H1 (cell line): ENCODE data around the gene APOBEC3C. TPM values are rescaled to one million over a fixed set of nuclear protein-coding genes. Genes with fewer than 3 reads are reported as not detected.

Experiments used
- CTCF ChIA-PET: fragments of 300-600 bp; sonication (Branson Sonifier 250); formaldehyde crosslinking; loops from one replicate; lab custom pipeline; 2021; ENCODE audit not compliant: partially characterized antibody; lab: Charles Lee
- POLR2A ChIA-PET: fragments of 300-600 bp; sonication (Branson Sonifier 250); formaldehyde crosslinking; loops from one replicate; lab custom pipeline; 2021; ENCODE audit warnings: inconsistent platforms; ENCODE audit not compliant: partially characterized antibody; lab: Charles Lee
- DNase-seq, 2 experiments: peaks; one replicate each; pipeline versions ENCODE4 v3.0.0 to v3.0.0-alpha.2; 2010 to 2022; ENCODE audit warnings: low spot score in 2 of 2, low read depth in 1 of 2, mixed read lengths in 1 of 2
- FAIRE-seq: peaks from 2 replicates; lab custom pipeline; 2011; peaks lifted over from hg19 to GRCh38; lab: Jason Lieb, UNC
- H2AFZ ChIP-seq: 2 replicates; pipeline ENCODE4 v1.8.1; 2012; ENCODE audit warnings: low read length, inconsistent platforms
- H2AK5ac ChIP-seq: 2 replicates; pipeline ENCODE4 v1.6.1; 2013; ENCODE audit warnings: low read depth, low read length
- H2BK120ac ChIP-seq: replicated peaks from 2 replicates; pipeline ENCODE3; 2013; ENCODE audit warnings: low read depth, low read length, inconsistent platforms
- H2BK12ac ChIP-seq: 2 replicates; pipeline ENCODE4 v1.6.1; 2013; ENCODE audit warnings: low read depth, low read length
- H2BK15ac ChIP-seq: 2 replicates; pipeline ENCODE4 v1.6.1; 2013; ENCODE audit warnings: low read length
- H2BK20ac ChIP-seq: 2 replicates; pipeline ENCODE4 v1.6.1; 2013; ENCODE audit warnings: low read length
- H2BK5ac ChIP-seq: 2 replicates; pipeline ENCODE4 v1.6.1; 2013; ENCODE audit warnings: low read depth, low read length
- H3K14ac ChIP-seq: 2 replicates; pipeline ENCODE4 v1.6.1; 2013; ENCODE audit warnings: inconsistent platforms; ENCODE audit not compliant: insufficient read length
- H3K18ac ChIP-seq: 2 replicates; pipeline ENCODE4 v1.6.1; 2013; ENCODE audit warnings: low read length; ENCODE audit errors: extremely low read depth
- H3K23ac ChIP-seq: 2 replicates; pipeline ENCODE4 v1.6.1; 2013; ENCODE audit warnings: inconsistent platforms; ENCODE audit not compliant: insufficient read length
- H3K23me2 ChIP-seq: 2 replicates; pipeline ENCODE4 v1.6.1; 2013; ENCODE audit warnings: low read depth, low read length
- H3K27ac ChIP-seq: 2 replicates; pipeline ENCODE4 v1.6.1; 2011; ENCODE audit warnings: low read depth, low read length, inconsistent platforms
- H3K27me3 ChIP-seq, 4 experiments: replicated peaks in 1 of 4; 1 replicate in 1 of 4; 2 replicates in 3 of 4; pipeline versions ENCODE4 v1.6.1 to v1.8.1; 2011 to 2013; ENCODE audit warnings: low read length in 3 of 4, mild to moderate bottlenecking in 3 of 4, inconsistent platforms in 2 of 4, mixed read lengths in 2 of 4, moderate library complexity in 1 of 4; ENCODE audit not compliant: control insufficient read depth in 3 of 4, insufficient read depth in 3 of 4; ENCODE audit errors: extremely low read depth in 1 of 4
- H3K36me3 ChIP-seq, 4 experiments: 2 replicates each; pipeline versions ENCODE4 v1.6.1 to v1.8.1; 2011 to 2013; ENCODE audit warnings: mild to moderate bottlenecking in 4 of 4, low read length in 3 of 4, moderate library complexity in 2 of 4, control low read depth in 1 of 4, inconsistent platforms in 1 of 4; ENCODE audit not compliant: insufficient read depth in 4 of 4, control insufficient read depth in 2 of 4
- H3K4ac ChIP-seq: replicated peaks from 2 replicates; pipeline ENCODE3; 2013; ENCODE audit warnings: low read length, low read depth, mixed read lengths, inconsistent platforms; ENCODE audit not compliant: insufficient read length
- H3K4me1 ChIP-seq, 4 experiments: replicated peaks in 1 of 4; 1 replicate in 1 of 4; 2 replicates in 3 of 4; pipeline versions ENCODE4 v1.6.1 to v1.8.1; 2011 to 2013; ENCODE audit warnings: low read length in 3 of 4, inconsistent platforms in 2 of 4, mixed read lengths in 1 of 4; ENCODE audit not compliant: insufficient read depth in 4 of 4, control insufficient read depth in 3 of 4
- H3K4me2 ChIP-seq, 2 experiments: 2 replicates each; pipeline versions ENCODE4 v1.6.1 to v1.8.1; 2011 to 2013; ENCODE audit warnings: low read depth in 2 of 2, low read length in 2 of 2, control low read depth in 1 of 2, inconsistent platforms in 1 of 2, mild to moderate bottlenecking in 1 of 2; ENCODE audit not compliant: insufficient read depth in 1 of 2
- H3K4me3 ChIP-seq, 4 experiments: fragments of 200-600, 300-600 bp in 1 of 4; sonication (generic), shearing (Covaris generic), sonication (Bioruptor Twin) in 1 of 4; 2 replicates each; pipeline versions ENCODE4 v1.5.1 to v1.8.1; 2011 to 2016; ENCODE audit warnings: low read length in 4 of 4, low read depth in 3 of 4, control low read depth in 2 of 4, inconsistent platforms in 2 of 4, mild to moderate bottlenecking in 2 of 4, mixed read lengths in 1 of 4, moderate library complexity in 1 of 4; ENCODE audit not compliant: insufficient read depth in 2 of 4; ENCODE audit errors: extremely low read depth in 1 of 4
- H3K56ac ChIP-seq: replicated peaks from 2 replicates; pipeline ENCODE3; 2013; ENCODE audit warnings: low read depth, mild to moderate bottlenecking, mixed read lengths, low read length, inconsistent platforms; ENCODE audit not compliant: insufficient read length
- H3K79me1 ChIP-seq: 2 replicates; pipeline ENCODE4 v1.6.1; 2013; ENCODE audit warnings: low read depth, low read length, control low read depth
- H3K79me2 ChIP-seq, 2 experiments: 2 replicates each; pipeline versions ENCODE4 v1.6.1 to v1.8.1; 2012 to 2013; ENCODE audit warnings: low read length in 2 of 2, mild to moderate bottlenecking in 2 of 2, inconsistent platforms in 1 of 2; ENCODE audit not compliant: insufficient read depth in 2 of 2, control insufficient read depth in 1 of 2
- H3K9ac ChIP-seq, 4 experiments: replicated peaks in 1 of 4; 1 replicate in 1 of 4; 2 replicates in 3 of 4; pipeline versions ENCODE4 v1.6.1 to v1.8.1; 2011 to 2013; ENCODE audit warnings: low read depth in 3 of 4, low read length in 3 of 4, control low read depth in 2 of 4, mild to moderate bottlenecking in 2 of 4, moderate library complexity in 2 of 4, inconsistent platforms in 1 of 4; ENCODE audit errors: extremely low read depth in 1 of 4
- H3K9me3 ChIP-seq, 2 experiments: 2 replicates each; pipeline versions ENCODE4 v1.6.1 to v1.8.1; 2012 to 2013; ENCODE audit warnings: mild to moderate bottlenecking in 2 of 2, moderate library complexity in 2 of 2, control low read depth in 1 of 2, inconsistent platforms in 1 of 2, low read depth in 1 of 2, low read length in 1 of 2, mixed read lengths in 1 of 2; ENCODE audit not compliant: insufficient read depth in 2 of 2
- H4K20me1 ChIP-seq, 2 experiments: replicated peaks in 1 of 2; 2 replicates each; pipeline versions ENCODE3 to v1.8.1; 2011 to 2013; ENCODE audit warnings: inconsistent platforms in 2 of 2, low read length in 2 of 2, mild to moderate bottlenecking in 1 of 2; ENCODE audit not compliant: insufficient read depth in 2 of 2, control insufficient read depth in 1 of 2
- H4K5ac ChIP-seq: 2 replicates; pipeline ENCODE4 v1.6.1; 2013; ENCODE audit warnings: low read length, low read depth, mixed read lengths, inconsistent platforms; ENCODE audit not compliant: insufficient read length
- H4K8ac ChIP-seq: 2 replicates; pipeline ENCODE4 v1.8.0; 2013; ENCODE audit warnings: mild to moderate bottlenecking, moderate library complexity, low read length, inconsistent platforms; ENCODE audit not compliant: insufficient read depth; ENCODE audit errors: extremely low read depth
- H4K91ac ChIP-seq: replicated peaks from 2 replicates; pipeline ENCODE3; 2013; ENCODE audit warnings: low read length, mixed read lengths, inconsistent platforms; ENCODE audit not compliant: insufficient read length
- EGR1 ChIP-seq: IDR thresholded peaks from 2 replicates; pipeline ENCODE4 v1.6.1; 2011; ENCODE audit warnings: low read depth, low read length, borderline replicate concordance
- USF2 ChIP-seq: IDR thresholded peaks from 2 replicates; pipeline ENCODE4 v1.6.1; 2011; ENCODE audit warnings: low read length, improper control_type of control experiment
- WGBS, 2 experiments: shearing (Covaris generic) in 1 of 2; methylation state at CpG; one replicate each; pipeline versions ENCODE4 v1.1.6 to v1.1.7; 2013 to 2015; ENCODE audit warnings: low lambda C conversion rate in 2 of 2, mixed read lengths in 2 of 2, inconsistent platforms in 1 of 2, low coverage in 1 of 2, missing lambda C conversion rate in 1 of 2; ENCODE audit not compliant: insufficient replicate concordance in 2 of 2, insufficient coverage in 1 of 2, insufficient read length in 1 of 2; ENCODE audit errors: extremely low coverage in 1 of 2, missing lambda C conversion rate in 1 of 2; 5-methylcytosine and 5-hydroxymethylcytosine counted together
- polyA plus RNA-seq, 7 experiments: library from polyadenylated mRNA; depleted of rRNA in 3 of 7; stranded (reverse) in 5 of 7; unstranded in 2 of 7; fragments of >200 nt in 5 of 7; fragments of 200-250 nt in 2 of 7; gene quantifications; 1 replicate in 5 of 7; 2 replicates in 1 of 7; 4 replicates in 1 of 7; pipeline versions ENCODE4 v1.2.1 to v1.2.3, GENCODE V29; 2011 to 2013; ENCODE audit warnings: missing spikeins in 2 of 7, mixed read lengths in 2 of 7
- total RNA-seq: library from RNA; stranded (reverse); fragmentation: NEBNext Ultra II Directional; extraction: Animal tissue kit (Norgen Biotek cat#: 25700); gene quantifications from 2 replicates; pipeline ENCODE4 v1.2.1, GENCODE V29; 2021

Gene APOBEC3C
- total and polyA plus RNA-seq, 2 of the 8 experiments (the other 6 are each of a cell fraction or from before 2014, with no cell fraction given) = 20.3 to 23.3 TPM

GRCh38 chr22:39026509-39027150, 12.6 kb downstream of the APOBEC3C start:
- ChIA-PET CTCF (no interaction called here), POLR2A (interaction anchor here (0.7 kb wide), 1 partner anchor 13 kb away, joined by 3 read pairs; no protein-coding TSS in a partner anchor)
- Histone ChIP-seq H3K4me1 (peaks cover 0 to 19% (median 5%) of the 10 kb centered on the region in 4 experiments; a peak in 4 of 7 replicates), H4K8ac (no peak overlapping the region), H4K20me1 (no peaks in the 10 kb centered on the region), H3K36me3 (peaks cover 0 to 2% (median 0%) of the 10 kb centered on the region in 4 experiments; a peak in 2 of 8 replicates), H3K79me2 (no peaks in the 10 kb centered on the region), H2BK5ac (no peak overlapping the region), H3K4me2 (no peak overlapping the region), H4K91ac (no peak overlapping the region), H2BK12ac (no peak overlapping the region), H3K79me1 (no peaks in the 10 kb centered on the region), H3K4me3 (no peak overlapping the region), H3K9me3 (no peaks in the 10 kb centered on the region), H3K14ac (no peak overlapping the region), H3K18ac (no peak overlapping the region), H2BK120ac (no peak overlapping the region), H2AK5ac (no peak overlapping the region), H3K27me3 (no peaks in the 10 kb centered on the region), H3K23me2 (no peaks in the 10 kb centered on the region; the same call in 1 of the 2 replicates), H3K4ac (no peak overlapping the region), H3K56ac (no peak overlapping the region), H3K27ac (no peak overlapping the region), H2BK20ac (no peak overlapping the region), H3K9ac (no peak overlapping the region), H3K23ac (no peak overlapping the region), H4K5ac (no peak overlapping the region), H2AFZ (no peak overlapping the region), H2BK15ac (no peak overlapping the region)
- DNase-seq (no peak), FAIRE-seq (no peak)
- TF ChIP-seq EGR1 = no peak
- TF ChIP-seq USF2 = no peak
- 89% methylated on average over 12 of the region's 12 CpGs; no CpG with 5 or more reads in 1 of the 2 experiments for whole genome bisulfite sequencing, 2 experiments
